Activated CD8-positive, alpha-beta memory T cell treated with anti-CD3 and anti-CD28 coated beads, Interleukin-2, amount 50 U/mL, for 24 hours (primary cell): ENCODE data around the gene PLEKHM1.

Experiments
- DNase-seq: peaks from one replicate; pipeline ENCODE4 v3.0.0-alpha.2; 2020; ENCODE audit errors: extremely low read depth

PLEKHM1 gene

DNA sequence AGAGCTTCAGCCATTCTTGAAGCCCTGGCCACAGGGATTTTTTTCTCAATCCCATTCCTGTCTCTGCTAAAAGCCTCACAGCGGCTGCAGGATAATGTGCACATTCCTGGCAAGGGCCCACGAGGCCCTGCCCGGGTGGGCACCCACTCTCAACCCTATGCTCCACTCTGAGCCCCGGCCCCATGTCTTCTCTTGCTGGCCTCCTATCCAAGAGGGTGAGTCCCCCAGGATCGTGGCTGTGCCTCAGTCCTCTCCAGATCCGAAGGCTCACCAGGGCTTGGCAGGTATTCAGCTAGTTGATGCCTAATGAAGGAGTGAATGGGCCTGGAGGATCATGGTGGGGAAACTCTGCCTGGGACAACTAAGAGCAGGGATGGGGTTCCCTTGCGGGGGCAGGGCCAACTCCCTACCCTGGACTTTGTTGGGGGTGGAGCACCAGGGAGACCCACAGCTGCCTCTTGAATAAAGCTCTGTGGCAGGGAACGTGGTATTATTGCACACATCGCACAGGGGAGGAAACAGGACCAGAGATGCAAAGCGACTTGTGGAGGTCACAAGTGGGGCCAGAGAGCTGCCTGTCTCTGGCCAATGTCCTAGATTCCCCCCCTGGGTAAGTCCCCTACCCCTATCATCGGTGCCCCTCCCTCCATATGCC lies 63.2 kb downstream of the PLEKHM1 start:
- DNase-seq: no peak

DNA sequence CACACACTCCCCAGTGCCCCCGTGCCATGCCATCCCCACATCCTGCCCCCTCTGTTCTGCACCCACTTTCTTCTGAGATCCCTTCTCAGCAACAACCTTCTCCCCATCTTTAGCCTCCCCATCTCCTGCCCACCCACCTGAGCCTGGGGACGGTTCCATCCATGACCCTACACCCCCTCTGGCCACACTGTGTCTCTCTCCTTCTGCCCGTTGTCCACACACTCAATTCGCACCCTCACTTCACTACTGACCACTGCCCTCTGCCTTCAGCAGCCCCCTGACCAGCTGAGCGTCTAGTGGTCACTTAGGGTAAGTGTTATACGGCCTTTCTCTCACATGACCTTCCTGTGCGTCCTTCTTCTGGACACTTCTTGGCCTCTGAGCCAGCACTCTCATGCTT lies 64.0 kb downstream of the PLEKHM1 start:
- DNase-seq: no peak

DNA sequence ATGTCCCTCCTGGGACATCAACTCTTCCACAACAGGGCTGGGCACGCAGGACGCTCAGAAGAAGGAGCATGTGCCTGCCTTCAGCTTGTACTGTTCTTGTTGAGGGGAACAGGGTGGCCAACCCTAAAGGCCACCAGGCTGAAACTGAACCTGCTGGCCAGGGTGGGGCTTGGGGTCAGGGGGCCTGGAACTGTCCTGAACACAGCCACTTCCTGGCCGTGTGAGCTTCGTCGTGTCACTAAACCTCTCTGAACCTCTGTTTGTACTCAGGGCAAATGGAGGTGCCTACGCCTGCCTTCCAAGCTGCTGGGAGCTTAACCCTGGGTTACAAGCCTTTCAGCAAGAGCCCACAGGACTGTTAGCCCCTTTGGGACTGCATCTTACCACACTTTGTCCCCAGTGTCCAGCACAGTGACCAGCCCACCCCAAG lies 64.5 kb downstream of the PLEKHM1 start:
- DNase-seq: no peak

DNA sequence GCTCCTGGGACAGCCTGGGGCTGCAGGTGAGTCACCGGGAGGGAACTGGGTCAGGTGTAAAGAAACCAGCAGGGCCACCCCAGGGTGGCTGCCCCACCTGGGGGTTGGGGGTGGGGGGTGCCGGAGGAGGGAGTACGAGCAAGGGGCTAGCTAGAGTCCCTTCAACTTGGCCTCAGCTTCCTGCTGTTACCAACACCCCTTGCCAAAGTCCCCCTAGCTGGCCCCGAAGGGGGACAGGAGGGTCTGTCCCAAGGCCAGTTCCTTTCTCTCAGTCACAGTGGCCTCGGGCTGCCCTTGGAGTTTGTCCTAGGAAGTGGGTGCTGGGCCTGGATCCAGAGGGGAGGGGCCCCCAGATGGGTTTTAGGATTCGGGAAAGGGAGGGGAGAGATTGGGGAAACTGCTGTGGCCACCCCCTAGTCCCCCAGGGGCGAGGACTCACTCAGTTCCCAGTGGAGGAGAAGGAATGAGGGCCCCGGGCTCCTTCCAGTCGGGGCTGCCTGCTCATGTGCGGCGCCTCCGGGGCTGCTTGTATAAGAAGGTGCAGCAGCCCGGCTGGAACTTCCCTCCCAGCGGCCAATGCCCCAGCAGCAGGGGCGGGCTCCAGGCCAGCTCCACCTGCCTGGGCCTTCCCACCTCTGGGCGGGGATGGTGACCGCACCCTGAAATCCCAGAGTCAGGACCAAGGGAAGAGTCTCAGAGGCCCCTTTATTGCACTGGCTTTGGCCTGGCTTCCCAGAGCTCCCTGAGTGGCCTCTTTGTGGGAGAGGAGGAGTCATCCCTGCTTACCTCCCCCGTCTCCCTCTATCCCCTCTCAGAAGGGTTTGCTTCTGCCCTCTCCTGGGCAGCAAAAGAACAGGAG lies 65.2 kb downstream of the PLEKHM1 start:
- no peak for DNase-seq

DNA sequence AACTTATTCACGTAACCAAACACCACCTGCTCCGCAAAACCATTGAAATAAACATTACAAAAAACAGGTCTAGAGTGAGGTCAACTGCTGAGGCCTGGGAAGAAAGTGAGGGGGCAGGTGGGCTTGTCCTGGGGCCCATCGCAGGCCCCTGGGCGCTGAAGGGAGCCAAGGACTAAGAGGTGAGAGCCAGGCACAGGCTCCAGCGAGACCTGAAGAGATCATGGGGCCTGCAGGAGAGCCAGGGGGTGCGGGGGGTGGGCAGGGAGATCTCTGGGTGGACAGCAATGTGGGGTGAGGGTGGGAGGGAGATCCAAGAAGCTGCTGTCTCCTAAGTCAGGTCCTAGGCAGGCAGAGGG lies 65.8 kb downstream of the PLEKHM1 start:
- DNase-seq: no peak

DNA sequence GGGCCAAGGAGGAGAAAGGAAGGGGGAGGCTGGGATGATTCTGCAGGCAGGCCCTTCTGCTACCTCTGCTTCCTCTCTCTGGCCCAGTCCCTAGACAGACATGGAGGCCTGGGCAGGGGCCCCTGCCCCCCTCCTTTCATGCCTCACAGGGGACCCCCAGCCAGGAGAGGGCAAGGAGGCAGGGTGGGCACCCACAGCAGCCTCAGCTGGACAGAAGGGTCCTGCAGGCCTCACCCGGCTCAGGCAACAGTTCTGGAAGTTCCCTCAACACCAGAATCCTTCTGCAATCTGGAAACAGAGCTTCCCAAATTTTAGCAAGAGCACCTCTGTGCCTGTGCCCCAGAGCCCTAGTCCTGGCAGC lies 66.6 kb downstream of the PLEKHM1 start:
- no peak for DNase-seq

DNA sequence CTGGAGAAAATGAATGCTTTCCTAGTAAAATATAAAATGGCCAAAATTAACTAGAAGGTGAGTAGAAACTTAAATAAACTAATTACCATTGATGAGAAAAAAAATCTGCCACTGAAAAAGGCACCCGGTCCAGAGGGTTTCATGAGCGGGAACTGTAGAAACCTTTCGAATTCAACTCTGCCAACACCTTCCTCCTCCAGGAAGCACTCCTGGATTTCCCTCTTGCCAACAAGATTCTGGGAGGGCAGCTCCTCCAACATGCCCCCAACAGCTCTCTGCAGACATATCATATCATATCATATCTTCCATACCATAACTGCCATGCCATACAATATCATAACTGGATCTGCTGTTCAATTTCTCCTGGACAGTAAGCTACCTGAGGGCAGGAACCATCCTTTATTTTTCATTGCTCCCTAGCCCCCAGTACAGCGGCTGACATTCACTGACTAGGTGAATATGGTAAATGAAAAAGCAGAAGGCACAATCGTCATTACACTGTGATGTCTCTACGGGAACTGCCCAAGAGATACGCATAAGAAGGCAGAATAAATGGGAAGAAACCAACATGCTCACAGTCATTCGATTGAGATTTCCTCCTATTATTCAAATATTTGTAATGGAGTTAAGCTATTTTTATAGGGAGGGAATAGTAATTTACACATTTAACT lies 67.1 kb downstream of the PLEKHM1 start:
- no peak for DNase-seq

DNA sequence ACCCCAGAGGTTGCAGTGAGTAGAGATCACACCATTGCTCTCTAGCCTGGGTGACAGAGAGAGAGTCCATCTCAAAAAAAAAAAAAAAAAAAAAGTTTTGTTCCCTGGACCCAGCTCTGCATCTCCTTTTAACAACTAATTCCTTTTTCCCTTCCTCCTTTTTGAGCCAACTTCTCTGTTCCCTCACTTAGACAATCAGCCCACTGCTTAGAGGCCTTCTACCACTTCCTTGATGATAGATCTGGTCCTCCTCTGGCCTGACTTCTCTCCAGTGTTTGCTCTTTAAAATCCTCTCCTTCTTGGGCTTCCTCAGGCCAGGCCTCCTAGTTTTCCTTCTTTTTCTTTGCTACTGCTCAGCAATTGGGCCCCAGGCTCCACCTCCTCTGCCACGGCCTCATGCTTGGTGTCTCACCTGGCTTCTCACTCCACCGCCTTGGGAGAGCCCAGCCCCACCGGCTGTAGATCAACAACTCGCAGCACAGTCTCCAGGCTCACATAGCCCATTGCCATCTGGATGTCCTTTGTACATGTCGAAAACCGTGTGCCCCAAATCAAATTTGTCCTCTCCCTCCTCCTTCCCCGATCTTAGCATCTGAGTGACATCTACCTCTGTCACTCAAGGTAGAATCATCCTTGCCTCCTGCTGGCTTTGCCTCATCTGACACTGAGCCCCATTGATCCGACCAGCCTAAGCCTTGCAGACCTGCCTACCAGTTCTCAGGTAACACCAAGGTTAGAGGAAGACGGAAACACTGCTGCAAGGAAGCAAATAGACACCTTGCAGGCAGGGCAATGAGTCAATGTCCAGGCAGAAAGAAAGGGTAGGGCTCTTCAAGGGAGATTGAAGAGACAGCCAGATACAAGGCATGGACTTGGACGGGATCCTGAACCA lies 75.3 kb downstream of the PLEKHM1 start:
- DNase-seq: no peak

DNA sequence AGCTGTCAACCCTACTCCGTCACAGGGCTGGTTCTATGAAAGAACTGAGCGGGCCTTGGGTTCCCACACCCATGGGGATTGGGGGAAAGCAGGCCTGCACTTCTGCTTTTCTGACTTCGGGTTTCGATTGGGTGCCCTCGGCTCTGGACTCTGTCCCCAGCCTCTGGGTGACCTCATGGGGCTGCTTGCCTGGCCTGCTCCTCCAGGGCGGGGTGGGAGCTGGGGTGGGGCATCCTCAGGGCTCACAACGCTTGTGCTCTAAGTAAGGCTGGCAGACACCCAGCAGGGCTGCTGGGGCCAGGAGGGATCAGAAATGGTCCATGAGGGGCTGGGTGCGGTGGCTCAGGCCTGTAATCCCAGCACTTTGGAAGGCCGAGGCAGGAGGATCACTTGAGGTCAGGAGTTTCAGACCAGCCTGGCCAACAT lies 77.0 kb downstream of the PLEKHM1 start:
- DNase-seq: no peak

DNA sequence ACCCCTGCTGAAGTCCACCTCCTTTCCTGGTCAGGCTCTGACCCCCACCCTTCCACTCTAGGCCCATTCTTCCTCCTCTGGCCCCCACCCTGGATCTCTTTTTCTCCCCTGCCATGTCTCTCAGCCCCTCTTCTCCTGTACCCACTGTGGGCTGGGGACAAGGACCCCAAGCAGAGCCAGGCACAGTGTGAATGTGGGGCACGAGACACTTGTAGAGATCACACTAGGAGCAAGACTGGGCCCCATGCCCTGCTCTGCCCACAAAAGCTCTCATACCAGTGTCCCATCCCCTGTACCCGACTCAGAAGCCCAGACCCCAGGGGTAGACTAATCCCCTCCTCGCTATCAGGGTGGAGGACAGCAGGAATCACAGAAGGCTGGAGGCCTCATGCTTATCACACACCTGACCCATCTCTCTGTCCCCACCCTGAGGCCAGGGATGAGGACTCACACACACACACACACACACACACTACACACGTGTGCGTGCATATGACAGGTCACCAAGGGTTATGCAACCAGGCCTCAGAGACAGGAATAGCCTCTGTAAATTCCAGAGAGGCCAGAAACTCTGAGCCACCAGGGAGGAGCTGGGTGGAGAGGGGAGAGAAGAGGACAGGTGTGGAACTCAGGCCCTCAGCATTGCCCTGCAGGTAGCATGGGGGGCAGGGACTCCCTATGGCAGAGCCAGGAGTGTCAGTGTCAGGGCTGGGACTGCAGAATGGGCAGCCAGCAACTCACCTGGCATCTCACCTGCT lies 79.0 kb downstream of the PLEKHM1 start:
- DNase-seq: no peak

DNA sequence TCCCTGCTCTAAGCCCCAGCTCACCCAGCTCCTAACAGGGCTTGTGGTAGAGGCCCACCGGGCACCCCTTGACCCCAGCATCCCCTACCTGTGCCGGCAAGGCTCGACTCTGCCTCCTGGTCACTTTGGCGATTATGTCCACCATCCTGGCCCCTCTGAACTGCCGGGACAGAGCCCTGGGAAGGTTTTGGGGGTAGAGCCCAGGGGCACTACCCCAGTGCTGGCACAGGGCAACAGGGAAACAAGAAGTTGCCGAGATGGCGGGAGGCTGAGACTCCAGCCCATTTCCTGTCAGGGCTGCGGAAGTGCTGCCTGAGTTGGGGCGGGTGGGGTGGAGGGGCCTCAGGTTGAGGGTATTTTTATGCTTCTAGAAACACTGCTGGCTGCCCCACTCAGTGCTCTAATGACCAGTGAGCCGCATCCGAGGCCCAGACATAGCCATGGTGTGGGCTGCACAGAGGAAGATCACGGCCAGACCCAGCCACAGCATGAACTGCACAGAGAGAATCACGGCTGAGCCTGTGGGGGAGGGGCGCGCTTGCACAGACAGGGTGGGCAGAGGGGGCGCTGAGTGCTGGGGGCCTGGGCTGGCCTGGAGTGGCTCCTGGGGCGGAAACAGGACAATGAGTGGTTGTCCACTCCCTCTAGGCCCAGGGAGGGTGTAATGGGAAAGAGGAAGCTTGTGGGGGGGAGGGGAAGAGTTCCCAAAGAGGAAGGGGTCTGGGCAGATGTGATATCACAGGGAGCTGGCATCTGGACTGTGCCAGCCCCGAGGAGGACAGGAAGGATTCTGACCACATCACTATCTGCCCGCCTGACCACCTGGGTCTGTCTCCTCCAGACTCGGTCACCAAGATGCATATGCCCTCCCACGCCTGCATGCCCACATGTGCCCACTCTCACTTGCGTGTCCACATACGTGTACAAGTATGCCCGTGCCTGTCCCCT lies 80.1 kb downstream of the PLEKHM1 start:
- DNase-seq: no peak

DNA sequence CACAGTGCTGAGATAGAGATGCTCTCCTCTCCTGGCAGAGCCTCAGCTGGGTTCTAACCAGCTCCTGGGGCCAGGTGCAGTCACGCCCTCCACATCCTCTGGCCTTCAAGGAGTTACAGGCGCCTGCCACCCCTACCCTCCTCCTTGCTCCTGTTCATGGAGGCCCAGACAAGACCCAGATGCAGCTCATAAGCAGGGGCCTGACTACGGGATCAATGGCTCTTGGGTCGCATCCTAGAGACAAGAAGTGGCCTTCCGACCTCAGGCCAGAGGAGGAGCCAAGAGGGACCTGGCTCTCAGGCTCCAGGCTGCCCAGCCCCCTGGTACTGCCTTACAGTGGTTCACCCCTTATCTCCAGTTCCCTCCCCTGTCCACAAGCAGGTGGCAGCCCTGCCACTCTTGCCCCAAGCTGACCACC lies 80.9 kb downstream of the PLEKHM1 start:
- DNase-seq: no peak

DNA sequence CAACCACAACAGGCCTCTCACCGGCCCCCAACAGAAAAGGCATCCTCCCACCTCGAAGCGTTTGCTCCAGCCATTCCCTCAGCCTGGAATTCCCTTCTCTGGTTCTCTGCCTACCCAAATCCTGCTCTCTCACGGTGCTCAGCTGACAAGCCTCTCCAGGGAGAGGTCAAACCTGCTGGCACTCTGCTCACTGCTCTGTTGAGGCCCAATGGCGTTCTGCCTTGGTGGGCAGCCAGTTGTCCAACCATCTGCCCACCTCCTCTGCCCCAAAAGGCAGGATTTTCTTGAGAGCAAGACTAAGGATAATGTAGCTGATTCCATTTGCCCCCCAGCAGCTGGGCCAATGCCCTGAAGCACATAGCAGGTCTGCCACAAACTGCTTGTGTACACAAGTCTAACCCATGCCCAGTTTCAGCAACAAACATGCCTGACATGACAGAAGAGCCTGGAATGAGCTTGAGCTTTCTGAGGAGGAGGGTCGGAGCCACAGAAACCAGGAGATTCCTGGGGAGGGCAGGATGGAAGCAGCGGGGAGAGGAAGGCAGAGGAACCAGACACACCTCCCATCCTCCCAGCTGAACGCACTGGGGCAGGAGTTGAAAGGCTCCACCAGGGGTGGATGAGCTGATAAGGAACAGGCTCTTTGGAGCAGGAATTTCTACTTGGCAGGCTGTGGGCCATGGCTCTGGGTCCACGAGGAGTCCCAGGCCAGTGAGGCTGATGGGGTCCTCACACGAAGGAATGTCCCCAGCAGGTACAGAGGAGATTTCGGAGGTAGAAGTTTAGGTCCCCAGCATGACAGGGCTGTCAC lies 81.7 kb downstream of the PLEKHM1 start:
- no peak for DNase-seq

DNA sequence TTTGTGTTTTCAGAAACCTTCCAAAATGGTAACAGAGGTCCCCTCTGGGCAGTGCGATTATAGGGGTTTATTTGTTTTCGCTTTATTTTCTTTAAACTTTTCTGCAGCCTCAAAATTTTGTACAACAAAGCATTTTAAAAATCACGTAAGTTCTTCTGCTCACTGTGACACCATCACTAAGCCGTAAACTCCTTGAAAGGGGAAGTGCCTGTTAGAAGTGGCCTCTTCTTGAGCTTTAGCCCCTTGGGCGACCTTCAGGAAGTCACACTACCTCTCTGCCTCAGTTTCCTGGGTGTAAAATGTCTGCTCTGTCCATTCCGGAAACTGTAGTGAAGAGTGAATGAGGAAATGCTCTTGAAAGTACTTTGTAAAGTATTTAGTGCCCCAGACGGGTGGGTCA lies 84.4 kb downstream of the PLEKHM1 start:
- no peak for DNase-seq

DNA sequence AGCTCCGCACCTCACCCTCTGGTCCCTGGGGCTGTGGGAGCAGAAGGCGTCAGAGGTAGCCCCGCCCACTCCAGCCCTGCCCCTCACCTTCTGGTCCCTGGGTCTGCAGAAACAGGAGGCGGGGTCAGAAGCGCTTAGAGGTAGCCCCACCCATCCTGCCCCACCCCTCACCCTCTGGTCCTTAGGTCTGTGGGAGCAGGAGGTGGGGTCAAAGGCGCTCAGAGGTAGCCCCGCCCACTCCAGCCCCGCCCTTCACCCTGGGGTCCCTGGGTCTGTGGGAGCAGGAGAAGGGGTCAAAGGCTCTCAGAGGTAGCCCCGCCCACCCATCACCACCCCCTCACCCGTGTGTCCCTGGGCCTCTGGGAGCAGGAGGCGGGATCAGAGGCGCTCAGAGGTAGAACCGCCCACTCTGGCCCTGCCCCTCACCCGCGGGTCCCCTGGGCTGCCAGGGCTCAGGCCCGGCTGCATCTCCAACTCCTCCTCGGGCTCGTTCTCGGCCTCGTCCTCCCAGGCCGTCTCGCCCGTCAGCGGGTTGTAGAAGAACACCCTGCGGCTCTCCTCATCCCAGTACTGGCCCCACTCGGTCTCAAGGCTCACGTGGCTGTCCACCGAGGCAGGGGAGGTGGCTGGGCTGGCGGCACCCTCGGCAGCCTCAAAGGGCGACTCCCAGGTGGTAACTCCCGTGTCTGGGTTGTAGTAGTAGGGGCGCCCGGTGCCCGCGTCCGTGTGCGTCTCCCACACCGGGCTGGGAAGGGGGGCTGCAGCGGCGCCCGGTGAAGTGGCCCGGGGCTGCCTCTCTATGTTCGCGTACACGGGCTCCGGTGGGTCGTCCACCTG lies 85.1 kb downstream of the PLEKHM1 start:
- DNase-seq: no peak

DNA sequence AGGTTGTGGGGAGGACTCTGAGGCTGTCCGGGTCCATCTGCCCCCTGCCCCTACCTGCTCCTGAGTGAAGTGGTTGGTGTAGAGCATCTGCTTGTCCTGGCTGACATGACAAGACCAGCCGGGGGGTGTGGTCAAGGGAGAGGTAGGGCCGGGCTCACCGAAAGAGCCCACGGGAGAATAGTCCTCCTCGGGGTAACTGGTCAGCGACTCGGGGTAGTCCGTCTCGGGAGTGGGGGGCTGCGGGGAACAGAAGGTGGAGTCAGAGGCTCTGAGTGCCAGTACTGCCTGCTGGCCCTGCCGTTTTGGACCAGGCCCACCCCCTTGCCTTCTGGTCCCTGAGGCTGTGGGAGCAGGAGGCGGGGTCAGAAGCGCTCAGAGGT lies 85.7 kb downstream of the PLEKHM1 start:
- no peak for DNase-seq

DNA sequence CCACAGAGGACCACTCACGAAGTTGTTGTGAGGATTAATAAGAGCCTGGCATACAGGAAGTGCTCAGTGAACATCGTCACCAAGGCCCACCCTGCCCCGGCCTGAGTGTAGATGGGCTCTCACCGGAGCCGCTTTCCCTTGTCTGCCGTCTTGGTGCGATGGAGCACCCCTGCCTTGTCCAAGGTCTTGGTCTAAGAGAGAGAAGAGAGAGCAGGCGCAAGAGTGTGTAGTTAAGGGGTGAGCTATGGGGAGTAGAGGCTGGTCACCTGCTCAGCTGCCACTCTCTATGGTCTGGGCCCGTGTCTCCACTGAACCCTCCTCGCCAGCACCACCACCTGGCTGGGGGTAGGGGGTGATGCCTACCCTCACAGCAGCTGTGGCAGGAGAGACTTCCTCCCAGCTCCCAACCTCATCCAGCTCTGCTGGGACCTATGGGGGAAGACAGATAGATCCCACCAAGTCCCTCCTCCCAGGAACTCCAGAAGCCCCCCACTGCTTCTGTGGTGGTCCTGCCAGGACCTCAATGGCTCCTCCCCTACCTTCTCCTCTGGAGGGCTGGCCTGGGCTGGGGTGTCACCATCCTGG lies 86.5 kb downstream of the PLEKHM1 start:
- no peak for DNase-seq

DNA sequence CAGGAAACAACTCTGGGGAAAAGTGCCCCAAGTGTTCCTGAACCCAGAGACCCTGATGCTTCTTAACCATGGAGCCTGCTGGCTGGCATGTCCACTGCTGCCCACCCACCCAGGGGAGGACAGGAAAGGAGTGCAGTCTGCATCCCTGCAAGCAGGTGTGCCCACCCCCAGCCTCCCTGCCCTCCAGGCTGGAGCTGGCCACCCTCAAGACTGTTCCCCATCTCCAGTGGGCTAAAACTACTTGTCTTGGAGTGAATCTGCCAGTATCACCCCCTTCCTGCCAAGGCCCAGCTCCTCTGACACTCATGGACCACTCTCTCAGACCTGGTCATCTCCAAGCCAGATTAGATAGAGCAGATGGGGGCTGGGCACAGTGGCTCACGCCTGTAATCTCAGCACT lies 87.6 kb downstream of the PLEKHM1 start:
- no peak for DNase-seq
